Panc1 (cell line): ENCODE results near the gene MLEC.

Experiments
- CTCF ChIP-seq: fragments of 450-650 bp; IDR thresholded peaks from 2 replicates; pipeline ENCODE4 v1.5.1; 2017; ENCODE audit warnings: mild to moderate bottlenecking
- POLR2AphosphoS5 ChIP-seq: IDR thresholded peaks from 2 replicates; pipeline ENCODE4 v1.6.1; 2012; ENCODE audit warnings: mild to moderate bottlenecking, low read depth, low read length, moderate library complexity
- TCF7L2 ChIP-seq: IDR thresholded peaks from 2 replicates; pipeline ENCODE4 v1.6.1; 2011; ENCODE audit warnings: mild to moderate bottlenecking, low read depth, low read length, inconsistent platforms
- TF ChIP-seq, protein P1 (sequence below), 2 experiments: IDR thresholded peaks; 2 replicates each; pipeline ENCODE4 v1.6.1; 2011 to 2012; ENCODE audit warnings: low read depth in 2 of 2, control low read depth in 1 of 2, low read length in 1 of 2, mild to moderate bottlenecking in 1 of 2, moderate library complexity in 1 of 2; ENCODE audit not compliant: insufficient read depth in 1 of 2

GRCh38 chr12:120737557-120738251, 50.8 kb downstream of the MLEC start:
- TF ChIP-seq TCF7L2 (no peak), CTCF (no peak; the same call in 1 of the 2 replicates), POLR2AphosphoS5 (no peak)
- TF ChIP-seq, protein P1, sequence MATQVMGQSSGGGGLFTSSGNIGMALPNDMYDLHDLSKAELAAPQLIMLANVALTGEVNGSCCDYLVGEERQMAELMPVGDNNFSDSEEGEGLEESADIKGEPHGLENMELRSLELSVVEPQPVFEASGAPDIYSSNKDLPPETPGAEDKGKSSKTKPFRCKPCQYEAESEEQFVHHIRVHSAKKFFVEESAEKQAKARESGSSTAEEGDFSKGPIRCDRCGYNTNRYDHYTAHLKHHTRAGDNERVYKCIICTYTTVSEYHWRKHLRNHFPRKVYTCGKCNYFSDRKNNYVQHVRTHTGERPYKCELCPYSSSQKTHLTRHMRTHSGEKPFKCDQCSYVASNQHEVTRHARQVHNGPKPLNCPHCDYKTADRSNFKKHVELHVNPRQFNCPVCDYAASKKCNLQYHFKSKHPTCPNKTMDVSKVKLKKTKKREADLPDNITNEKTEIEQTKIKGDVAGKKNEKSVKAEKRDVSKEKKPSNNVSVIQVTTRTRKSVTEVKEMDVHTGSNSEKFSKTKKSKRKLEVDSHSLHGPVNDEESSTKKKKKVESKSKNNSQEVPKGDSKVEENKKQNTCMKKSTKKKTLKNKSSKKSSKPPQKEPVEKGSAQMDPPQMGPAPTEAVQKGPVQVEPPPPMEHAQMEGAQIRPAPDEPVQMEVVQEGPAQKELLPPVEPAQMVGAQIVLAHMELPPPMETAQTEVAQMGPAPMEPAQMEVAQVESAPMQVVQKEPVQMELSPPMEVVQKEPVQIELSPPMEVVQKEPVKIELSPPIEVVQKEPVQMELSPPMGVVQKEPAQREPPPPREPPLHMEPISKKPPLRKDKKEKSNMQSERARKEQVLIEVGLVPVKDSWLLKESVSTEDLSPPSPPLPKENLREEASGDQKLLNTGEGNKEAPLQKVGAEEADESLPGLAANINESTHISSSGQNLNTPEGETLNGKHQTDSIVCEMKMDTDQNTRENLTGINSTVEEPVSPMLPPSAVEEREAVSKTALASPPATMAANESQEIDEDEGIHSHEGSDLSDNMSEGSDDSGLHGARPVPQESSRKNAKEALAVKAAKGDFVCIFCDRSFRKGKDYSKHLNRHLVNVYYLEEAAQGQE (IDR thresholded peaks at IDR 0.05; ENCODE audit: insufficient read depth in 1 of 2, low read depth in 2 of 2, low read length in 1 of 2): no peak
